Upper lobe of left lung (tissue), 4 donors: Measurements from ENCODE around the gene QPRT.
"Not testable (repeated sequence)": the region's sequence is repeated elsewhere in the genome, so short reads cannot be mapped to it uniquely, and the experiment has no call there.

Source experiments
- CTCF ChIP-seq, 6 experiments: fragments of 450-650 bp in 4 of 6; fragments of 200-600 bp in 2 of 6; sonication (generic) in 2 of 6; IDR thresholded peaks; one replicate each; pipeline ENCODE4 v1.5.1; 2016 to 2019; ENCODE audit warnings: antibody characterized with exemption in 6 of 6
- EP300 ChIP-seq, 4 donors: sonication (generic); formaldehyde crosslinking; IDR thresholded peaks; one replicate each; pipeline ENCODE4 v1.5.1; 2017; ENCODE audit warnings: antibody characterized with exemption in 4 of 4, control low read depth in 2 of 4
- POLR2AphosphoS5 ChIP-seq, 2 donors: sonication (generic); formaldehyde crosslinking; IDR thresholded peaks; one replicate each; pipeline ENCODE4 v1.5.1; 2017; ENCODE audit warnings: antibody characterized with exemption in 2 of 2

GRCh38 chr16:29739927-29740629, 61.1 kb downstream of the QPRT start:
- TF ChIP-seq CTCF, POLR2AphosphoS5, EP300 (IDR thresholded peaks at IDR 0.05): not testable (repeated sequence)
